GM15510 (cell line): Measurements from ENCODE around the gene DNAJC4.

ENCODE experiments used
- POLR2A ChIP-seq: IDR thresholded peaks from 3 replicates; pipeline ENCODE4 v1.6.1; 2011; ENCODE audit warnings: borderline replicate concordance; ENCODE audit not compliant: insufficient read length; ENCODE audit errors: extremely low read depth

The DNAJC4 gene, protein sequence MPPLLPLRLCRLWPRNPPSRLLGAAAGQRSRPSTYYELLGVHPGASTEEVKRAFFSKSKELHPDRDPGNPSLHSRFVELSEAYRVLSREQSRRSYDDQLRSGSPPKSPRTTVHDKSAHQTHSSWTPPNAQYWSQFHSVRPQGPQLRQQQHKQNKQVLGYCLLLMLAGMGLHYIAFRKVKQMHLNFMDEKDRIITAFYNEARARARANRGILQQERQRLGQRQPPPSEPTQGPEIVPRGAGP

DNA sequence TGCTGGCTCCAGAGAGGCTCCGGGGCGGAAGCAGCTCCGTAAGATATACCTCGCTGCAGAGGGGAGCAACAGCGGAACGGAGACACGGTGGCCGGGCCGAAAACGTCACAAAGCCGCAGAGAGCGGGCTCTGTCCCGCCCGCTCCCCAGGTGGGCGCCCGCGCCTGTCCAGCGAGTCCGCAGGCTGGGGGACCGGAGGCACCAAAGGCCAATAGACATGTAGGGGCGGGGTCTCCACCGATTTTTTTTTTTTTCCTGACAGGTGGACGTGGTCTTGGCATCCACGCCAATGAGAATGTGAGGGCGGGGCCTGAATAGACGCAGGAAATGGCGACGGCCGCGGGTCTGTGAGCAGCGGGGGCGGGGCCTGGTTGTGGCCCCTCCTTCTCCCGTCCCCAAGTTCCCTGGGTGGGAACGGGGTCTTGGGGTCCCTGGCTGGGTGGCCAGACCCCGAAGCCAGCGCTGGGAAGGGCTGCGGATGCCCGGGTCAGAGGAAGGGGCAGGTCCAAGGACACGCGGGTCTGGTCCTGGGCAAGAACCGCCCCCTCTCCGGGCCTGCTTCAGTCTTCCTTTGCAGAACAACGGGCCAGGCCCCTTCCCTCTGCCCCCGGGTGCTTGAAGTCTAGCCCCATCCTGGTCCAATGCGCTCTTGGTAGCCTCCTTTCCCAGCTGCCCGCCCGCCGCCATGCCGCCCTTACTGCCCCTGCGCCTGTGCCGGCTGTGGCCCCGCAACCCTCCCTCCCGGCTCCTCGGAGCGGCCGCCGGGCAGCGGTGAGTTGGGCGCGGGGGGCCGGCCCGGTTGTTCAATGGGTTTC lies at the start of gene DNAJC4:
DNAJC4 (plus strand) TSS at position 378 of the 814 bp plus-strand sequence; CDS start at position 685, 307 bp downstream.
- TF ChIP-seq POLR2A: peak; percentile 66

DNA sequence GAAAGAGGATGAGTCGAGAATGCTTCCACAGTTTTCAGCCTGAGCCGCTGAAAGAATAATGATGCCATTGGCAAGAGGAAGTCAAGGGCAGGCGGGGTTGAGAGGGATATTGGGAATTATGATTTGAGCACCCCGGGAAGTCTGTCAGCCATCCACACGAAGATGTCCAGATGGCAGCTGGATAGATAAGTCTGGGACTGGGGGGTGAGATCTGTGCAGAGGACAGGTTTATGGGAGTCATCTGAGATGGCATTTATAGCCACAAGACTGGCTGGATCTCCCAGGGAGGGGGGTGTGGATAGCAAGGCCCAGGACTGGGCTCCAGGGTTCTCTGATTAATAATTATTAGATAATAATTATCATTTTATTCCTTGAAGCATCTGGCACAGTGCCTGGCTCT lies 49.5 kb upstream of the DNAJC4 start:
- no peak for TF ChIP-seq POLR2A

DNA sequence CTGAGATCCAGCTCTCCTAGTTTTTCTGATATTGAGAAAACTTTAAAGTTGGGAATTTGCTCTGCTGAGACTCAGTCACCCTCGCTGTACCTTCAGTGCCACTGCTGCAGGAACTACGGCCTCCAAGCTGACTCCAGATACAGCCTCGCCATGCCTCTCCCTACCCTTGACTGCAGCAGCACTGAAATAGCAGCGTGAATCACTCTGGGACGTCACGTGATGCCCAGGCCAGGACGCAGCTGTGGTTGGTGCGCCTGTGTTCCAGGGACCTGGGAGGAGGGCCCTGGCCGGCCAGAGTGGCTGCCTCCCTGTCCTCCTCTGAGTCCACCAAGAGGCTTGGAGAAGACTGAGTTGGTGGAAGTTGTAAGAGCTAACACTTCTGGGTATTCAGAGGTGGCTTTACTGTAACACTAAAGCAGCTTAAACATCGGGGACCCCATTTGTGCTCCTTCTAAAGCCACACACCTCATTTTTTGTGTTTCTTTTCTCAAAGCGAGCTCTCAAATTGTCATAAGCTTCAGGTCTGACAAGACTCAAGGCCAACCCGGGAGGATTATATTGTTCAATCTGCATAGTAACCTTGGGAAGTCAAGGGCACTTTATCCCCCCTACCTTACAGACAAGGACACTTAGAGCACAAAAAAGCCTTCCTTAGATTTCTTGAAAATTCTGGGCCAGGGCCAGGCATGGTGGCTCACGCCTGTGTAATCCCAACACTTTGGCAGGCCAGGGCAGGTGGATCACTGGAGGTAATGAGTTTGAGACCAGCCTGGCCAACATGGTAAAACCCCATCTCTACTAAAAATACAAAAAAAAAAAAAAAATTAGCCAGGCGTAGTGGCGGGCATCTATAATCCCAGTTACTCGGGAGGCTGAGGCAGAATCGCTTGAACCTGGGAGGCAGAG lies 48.6 kb upstream of the DNAJC4 start:
- peak; percentile 43 for TF ChIP-seq POLR2A

DNA sequence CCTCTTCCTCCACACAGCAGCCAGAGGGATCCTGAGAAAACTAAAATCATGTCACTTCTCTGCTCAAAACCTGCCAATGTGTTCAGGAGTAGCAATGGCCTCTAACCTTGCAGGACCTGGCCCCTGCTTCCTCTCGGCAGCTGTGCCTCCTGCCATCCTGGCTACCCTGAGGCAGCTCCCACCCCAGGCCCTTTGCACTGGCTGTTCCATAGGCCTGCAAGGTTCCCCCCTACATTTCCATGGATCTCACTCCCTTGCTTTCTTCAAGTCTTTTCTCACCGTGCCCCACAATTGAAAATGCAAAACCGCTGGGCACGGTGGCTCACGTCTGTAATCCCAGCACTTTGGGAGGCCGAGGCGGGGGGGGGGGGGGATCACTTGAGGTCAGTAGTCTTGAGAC lies 46.5 kb upstream of the DNAJC4 start:
- no peak for TF ChIP-seq POLR2A

DNA sequence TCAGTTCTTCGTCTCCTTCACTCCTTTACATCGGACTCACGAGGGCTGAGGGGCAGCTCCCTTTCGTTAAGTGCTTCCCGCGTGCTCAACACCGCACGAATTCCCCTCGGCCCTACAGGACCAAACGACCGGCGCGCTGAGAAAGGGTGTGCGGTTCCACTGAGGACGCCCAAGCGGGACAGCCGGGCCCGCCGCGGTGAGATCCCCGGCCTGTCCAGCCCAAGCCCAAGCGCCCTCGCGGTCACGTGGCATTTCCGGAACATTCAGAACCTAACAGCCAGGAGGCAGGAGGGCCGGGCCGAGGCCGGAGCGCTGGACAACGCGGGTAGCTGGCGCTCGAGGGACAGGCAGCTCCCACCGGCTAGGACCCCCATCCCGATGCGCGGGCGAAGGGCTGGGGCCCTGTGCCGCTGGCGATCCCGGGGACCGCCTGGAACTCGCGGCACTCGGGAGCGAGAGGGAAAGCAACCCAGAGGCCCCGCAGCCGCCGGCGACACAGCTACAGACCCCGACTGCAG lies 45.1 kb upstream of the DNAJC4 start:
- peak; percentile 99 for TF ChIP-seq POLR2A

DNA sequence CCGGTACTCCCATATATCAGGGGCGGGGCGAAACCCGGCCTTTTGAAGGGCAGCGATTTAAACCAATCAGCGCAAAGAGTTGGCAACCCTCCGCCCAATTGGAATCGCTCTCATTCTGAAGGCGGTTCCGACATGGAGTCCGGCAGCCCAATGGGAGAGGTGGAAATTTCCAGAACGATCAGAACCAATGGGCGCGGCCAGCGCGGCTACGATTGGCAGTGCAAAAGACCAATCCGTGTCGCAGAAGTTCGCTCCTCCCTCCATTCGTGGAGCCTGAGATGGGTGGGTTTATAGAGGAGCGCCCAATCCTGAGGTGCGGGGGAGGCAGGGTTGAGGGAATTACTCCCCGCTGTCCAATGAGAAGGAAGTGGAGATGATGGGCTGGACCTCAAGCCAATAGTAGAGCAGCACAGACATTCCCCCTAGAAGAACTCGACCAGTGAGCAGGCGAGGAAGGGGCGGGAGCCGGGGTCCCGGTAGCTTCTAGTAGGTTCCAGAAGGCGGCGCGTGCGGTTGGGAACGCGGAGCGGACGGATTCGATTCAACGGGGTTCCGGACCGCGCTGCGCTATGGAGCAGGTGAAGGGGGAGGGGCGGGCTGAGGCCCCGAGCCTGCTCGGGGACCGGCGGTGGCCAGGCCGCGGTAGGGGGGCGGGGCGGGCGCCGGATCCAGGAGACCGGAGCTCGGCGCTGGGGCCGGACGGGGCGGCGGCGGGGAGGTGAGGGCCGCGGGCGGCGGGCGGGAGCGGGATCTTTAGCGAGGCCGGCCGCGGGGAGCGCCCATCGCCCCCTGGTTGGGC lies 44.5 kb upstream of the DNAJC4 start, which contains the start of gene STIP1:
STIP1 (plus strand) TSS at position 479 of the 799 bp plus-strand sequence; CDS start at position 570, 91 bp downstream.
- TF ChIP-seq POLR2A: peak; percentile 82

DNA sequence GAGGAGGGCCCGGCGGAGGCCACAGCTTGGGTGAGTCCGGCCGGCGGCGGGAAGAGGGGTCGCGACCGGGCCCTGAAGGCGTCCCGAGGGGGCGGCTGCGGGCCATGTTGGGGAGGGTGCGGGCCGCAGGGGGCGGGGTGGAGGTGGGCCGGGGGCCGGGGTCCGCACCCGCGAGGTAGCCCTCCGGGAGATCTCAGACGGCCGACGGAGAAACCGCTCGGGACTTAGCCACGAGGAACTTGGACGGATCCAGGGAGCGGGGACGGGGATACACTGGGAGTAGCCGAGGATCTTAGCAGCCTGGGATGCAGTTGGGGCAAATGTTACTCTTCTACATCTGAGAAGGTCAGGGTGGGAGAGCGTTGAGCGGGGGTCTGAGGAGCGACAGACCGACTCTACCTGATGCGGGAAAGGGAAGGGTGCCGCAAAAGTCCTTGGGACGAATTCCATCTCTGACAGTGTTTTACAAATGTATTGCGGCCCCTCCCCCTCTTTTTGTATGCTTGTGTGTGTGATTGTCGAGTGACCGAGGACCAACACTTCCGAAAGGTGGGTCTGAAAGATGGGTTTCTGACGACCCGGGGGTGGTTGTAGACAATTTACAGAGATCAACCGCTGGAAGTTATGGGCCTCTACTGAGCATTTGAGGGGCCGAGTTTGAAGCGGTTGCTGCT lies 43.7 kb upstream of the DNAJC4 start:
- no peak for TF ChIP-seq POLR2A

DNA sequence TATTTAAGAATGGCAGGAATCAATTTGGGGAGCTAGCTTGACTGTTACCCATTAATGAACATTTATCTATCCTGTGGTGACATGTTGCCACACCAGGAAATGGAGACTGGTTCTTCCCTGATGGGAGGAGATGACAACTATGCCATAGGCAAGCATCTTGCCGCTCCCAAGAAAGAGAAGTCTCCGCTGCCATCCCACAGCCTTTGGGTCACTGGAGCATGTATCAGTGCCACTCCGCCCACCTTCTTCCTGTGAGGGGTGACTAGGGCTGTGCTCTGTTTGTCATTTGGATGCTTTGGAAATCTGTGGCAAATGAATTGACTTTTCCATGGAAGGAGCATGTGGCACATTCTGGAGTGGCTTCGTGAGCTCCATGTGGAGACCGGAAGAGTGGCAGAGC lies 37.9 kb upstream of the DNAJC4 start:
- no peak for TF ChIP-seq POLR2A

DNA sequence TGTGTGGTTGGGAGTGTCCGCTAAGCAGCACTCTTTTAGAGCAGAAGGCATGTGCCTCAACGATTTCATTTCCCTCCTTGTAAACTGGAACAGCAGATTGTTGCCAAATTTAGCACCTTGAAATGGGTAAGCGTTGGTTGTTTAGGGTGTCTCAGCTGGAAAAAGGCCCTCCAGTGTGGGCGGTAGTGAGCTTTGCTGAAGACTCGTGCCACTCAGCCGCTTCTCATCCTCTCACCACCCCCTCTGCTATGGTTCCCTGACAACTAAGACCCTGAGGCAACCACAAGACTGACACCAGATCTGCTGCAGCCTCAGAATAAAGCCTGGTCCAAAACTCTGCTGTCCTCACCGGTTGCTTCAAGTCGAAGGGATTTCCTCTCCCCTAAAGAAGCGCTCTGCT lies 33.7 kb upstream of the DNAJC4 start:
- TF ChIP-seq POLR2A: no peak

DNA sequence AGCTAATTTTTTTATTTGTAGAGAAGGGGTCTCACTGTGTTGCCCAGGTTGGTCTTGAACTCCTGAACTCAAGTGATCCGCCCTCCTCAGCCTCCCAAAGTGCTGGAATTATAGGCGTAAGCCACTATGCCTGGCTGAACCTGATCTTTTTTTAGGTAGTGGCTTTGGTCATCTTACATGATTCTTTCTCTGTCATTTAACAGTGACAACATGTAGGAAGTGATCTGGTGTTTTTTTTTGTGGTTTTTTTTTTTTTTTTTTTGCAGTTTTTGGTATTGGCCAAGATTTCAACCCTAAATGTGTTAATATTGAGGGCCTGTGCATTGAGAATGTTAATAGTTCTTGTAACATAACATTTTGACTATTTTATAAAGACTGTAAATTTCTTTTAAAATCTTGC lies 31.8 kb upstream of the DNAJC4 start:
- no peak for TF ChIP-seq POLR2A

DNA sequence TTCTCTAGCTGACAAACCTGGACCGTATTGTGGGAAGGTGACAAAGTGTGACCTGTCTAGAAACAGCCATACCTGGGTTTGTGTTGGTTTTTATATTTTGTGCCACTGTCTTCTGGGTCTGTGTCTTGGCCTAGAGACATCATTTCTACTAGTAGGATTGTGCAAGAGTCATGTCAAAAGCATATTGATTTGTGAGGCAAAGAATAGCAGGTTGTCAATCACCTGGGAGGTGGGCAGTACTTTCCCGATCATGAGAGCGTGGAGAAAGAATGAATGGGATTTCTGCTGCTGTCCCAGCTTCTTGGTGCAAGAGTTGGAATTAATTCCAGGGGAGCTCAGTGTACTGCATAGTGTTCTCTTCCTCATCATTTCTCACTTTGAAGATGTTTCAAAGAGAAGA lies 28.8 kb upstream of the DNAJC4 start:
- no peak for TF ChIP-seq POLR2A

DNA sequence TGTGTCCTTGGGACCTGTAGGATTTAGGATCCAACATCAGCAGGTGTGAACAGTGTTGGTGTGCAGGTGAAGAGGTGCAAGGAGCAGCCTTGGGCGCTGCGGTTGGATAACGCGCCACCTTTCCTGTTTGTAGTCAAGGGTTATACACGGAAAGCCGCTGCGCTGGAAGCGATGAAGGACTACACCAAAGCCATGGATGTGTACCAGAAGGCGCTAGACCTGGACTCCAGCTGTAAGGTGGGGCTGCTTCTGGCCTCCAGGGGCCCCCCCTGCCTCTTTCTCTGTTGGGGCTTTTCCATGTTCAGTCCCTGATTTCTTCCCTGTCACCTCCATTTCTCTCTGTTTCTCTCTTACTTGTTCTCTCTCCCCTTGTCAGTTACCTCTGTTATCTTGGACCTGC lies 27.4 kb upstream of the DNAJC4 start:
- no peak for TF ChIP-seq POLR2A

DNA sequence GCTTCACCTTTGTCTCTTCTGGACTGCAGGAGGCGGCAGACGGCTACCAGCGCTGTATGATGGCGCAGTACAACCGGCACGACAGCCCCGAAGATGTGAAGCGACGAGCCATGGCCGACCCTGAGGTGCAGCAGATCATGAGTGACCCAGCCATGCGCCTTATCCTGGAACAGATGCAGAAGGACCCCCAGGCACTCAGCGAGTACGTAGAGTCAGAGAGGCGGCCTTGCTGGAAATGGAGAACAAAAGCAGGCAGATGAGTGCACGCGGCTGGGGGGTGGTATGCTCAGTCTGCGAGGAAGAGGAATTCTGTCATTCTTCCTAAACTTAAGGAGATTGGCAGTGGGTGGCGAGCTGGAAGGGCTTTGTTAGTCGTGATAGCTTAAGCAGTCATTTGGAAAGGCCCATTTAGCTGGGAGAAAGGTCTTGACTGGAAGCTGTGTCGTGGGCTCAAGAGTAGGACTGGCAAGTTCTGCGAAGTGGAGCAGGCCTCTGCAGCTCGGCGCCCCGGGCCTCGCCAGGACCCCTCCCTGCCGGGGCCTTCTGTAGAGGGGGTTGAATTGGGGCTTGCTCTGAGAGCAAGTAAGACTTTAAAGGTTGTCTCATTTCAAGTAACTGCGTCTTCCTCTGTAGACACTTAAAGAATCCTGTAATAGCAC lies 26.8 kb upstream of the DNAJC4 start:
- no peak for TF ChIP-seq POLR2A
